ENCODE data around the gene LRIG1.

Gene LRIG1

GRCh38 chr3:66478960-66479359, 21.9 kb downstream of the LRIG1 start:
- ATAC-seq: no peak
- TF ChIP-seq BACH2 (CRISPR knock-in tag; IDR thresholded peaks at IDR 0.05; ENCODE audit: borderline replicate concordance) (no peak), ZNF565 (CRISPR knock-in tag; conservative IDR thresholded peaks at IDR 0.05; ENCODE audit: low read depth) (no peak), GLIS3 (CRISPR knock-in tag; IDR thresholded peaks at IDR 0.05) (no peak), OSR1 (CRISPR knock-in tag; IDR thresholded peaks at IDR 0.05) (no peak), TCF4 (CRISPR knock-in tag; IDR thresholded peaks at IDR 0.05; ENCODE audit: borderline replicate concordance) (no peak), PATZ1 (CRISPR knock-in tag; IDR thresholded peaks at IDR 0.05; ENCODE audit: borderline replicate concordance) (no peak)

DNA sequence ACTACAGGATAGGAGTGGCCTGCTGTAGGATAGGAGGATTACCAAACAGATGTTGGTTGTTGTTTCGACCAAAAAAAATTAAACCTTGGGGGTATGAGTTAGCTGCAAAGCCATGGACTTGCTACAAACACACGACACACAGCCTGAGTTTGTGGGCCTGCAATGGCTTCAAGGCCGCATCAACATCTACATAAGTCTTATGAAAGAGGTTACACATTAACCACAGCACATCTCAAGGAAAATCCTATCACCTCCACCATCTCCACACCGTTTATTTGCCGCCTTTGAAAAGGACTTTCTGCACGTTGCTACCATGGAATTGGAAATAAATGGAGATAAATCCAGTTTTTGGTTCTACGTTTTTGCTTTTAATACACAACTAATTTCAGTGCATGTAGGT, 23.0 kb downstream of the LRIG1 start:
- no peak for TF ChIP-seq ZFP30 (CRISPR knock-in tag; IDR thresholded peaks at IDR 0.05)
- no peak for TF ChIP-seq ZC3H10 (CRISPR knock-in tag; IDR thresholded peaks at IDR 0.05)
- no peak for TF ChIP-seq ZFP3 (CRISPR knock-in tag; IDR thresholded peaks at IDR 0.05)
- TF ChIP-seq SNAI2 (CRISPR knock-in tag; IDR thresholded peaks at IDR 0.05): no peak
- TF ChIP-seq ZNF70 (CRISPR knock-in tag; IDR thresholded peaks at IDR 0.05): no peak
- TF ChIP-seq, protein P1, sequence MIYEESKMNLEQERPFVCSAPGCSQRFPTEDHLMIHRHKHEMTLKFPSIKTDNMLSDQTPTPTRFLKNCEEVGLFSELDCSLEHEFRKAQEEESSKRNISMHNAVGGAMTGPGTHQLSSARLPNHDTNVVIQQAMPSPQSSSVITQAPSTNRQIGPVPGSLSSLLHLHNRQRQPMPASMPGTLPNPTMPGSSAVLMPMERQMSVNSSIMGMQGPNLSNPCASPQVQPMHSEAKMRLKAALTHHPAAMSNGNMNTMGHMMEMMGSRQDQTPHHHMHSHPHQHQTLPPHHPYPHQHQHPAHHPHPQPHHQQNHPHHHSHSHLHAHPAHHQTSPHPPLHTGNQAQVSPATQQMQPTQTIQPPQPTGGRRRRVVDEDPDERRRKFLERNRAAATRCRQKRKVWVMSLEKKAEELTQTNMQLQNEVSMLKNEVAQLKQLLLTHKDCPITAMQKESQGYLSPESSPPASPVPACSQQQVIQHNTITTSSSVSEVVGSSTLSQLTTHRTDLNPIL (CRISPR knock-in tag; IDR thresholded peaks at IDR 0.05; ENCODE audit: low read depth): no peak
- no peak for TF ChIP-seq ZNF8 (CRISPR knock-in tag; IDR thresholded peaks at IDR 0.05)
- TF ChIP-seq OSR1 (CRISPR knock-in tag; IDR thresholded peaks at IDR 0.05): no peak
- TF ChIP-seq PPARA (CRISPR knock-in tag; IDR thresholded peaks at IDR 0.05; ENCODE audit: borderline replicate concordance): no peak
- no peak for TF ChIP-seq ESRRG (CRISPR knock-in tag; IDR thresholded peaks at IDR 0.05)
- TF ChIP-seq, protein P2, sequence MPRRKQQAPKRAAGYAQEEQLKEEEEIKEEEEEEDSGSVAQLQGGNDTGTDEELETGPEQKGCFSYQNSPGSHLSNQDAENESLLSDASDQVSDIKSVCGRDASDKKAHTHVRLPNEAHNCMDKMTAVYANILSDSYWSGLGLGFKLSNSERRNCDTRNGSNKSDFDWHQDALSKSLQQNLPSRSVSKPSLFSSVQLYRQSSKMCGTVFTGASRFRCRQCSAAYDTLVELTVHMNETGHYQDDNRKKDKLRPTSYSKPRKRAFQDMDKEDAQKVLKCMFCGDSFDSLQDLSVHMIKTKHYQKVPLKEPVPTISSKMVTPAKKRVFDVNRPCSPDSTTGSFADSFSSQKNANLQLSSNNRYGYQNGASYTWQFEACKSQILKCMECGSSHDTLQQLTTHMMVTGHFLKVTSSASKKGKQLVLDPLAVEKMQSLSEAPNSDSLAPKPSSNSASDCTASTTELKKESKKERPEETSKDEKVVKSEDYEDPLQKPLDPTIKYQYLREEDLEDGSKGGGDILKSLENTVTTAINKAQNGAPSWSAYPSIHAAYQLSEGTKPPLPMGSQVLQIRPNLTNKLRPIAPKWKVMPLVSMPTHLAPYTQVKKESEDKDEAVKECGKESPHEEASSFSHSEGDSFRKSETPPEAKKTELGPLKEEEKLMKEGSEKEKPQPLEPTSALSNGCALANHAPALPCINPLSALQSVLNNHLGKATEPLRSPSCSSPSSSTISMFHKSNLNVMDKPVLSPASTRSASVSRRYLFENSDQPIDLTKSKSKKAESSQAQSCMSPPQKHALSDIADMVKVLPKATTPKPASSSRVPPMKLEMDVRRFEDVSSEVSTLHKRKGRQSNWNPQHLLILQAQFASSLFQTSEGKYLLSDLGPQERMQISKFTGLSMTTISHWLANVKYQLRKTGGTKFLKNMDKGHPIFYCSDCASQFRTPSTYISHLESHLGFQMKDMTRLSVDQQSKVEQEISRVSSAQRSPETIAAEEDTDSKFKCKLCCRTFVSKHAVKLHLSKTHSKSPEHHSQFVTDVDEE (CRISPR knock-in tag; IDR thresholded peaks at IDR 0.05): no peak
- no peak for TF ChIP-seq CSDC2 (CRISPR knock-in tag; IDR thresholded peaks at IDR 0.05)
- TF ChIP-seq RARB (CRISPR knock-in tag; IDR thresholded peaks at IDR 0.05): no peak
- TF ChIP-seq PATZ1 (CRISPR knock-in tag; IDR thresholded peaks at IDR 0.05; ENCODE audit: borderline replicate concordance): no peak
- TF ChIP-seq BACH2 (CRISPR knock-in tag; IDR thresholded peaks at IDR 0.05; ENCODE audit: borderline replicate concordance): no peak
- ATAC-seq: no peak

DNA sequence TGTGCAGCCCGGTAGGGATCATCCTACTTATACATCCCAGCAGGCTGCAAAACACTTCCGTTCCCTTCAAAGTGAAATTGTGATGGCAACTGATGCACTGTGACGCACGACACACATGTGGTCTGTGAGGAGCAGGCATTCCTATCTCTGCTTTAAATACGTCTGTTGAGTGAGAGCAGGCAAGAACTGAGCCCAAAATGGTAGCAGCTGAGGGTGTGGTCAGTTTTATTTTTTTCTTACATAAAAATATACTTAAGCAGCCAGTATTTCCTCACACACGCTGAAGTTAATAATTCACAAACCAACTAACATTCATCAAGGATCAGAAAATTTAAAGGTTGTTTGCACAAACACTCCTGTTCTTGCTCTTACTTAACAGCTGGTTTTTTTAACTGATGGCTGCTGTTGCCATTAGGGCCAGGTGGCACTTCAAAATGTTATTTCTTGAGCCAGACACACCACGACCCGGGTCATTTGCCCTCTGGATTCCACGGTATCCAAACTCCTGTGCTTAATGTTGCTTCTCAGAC, 23.9 kb downstream of the LRIG1 start:
- ATAC-seq: no peak
- TF ChIP-seq OSR1 (CRISPR knock-in tag; IDR thresholded peaks at IDR 0.05): no peak
- TF ChIP-seq PATZ1 (CRISPR knock-in tag; IDR thresholded peaks at IDR 0.05; ENCODE audit: borderline replicate concordance): no peak
- TF ChIP-seq ZNF8 (CRISPR knock-in tag; IDR thresholded peaks at IDR 0.05): no peak
- no peak for TF ChIP-seq BACH2 (CRISPR knock-in tag; IDR thresholded peaks at IDR 0.05; ENCODE audit: borderline replicate concordance)
- TF ChIP-seq ESRRG (CRISPR knock-in tag; IDR thresholded peaks at IDR 0.05): no peak
- no peak for TF ChIP-seq ISL1 (CRISPR knock-in tag; IDR thresholded peaks at IDR 0.05)
- no peak for TF ChIP-seq RARB (CRISPR knock-in tag; IDR thresholded peaks at IDR 0.05)
- TF ChIP-seq, protein P3, sequence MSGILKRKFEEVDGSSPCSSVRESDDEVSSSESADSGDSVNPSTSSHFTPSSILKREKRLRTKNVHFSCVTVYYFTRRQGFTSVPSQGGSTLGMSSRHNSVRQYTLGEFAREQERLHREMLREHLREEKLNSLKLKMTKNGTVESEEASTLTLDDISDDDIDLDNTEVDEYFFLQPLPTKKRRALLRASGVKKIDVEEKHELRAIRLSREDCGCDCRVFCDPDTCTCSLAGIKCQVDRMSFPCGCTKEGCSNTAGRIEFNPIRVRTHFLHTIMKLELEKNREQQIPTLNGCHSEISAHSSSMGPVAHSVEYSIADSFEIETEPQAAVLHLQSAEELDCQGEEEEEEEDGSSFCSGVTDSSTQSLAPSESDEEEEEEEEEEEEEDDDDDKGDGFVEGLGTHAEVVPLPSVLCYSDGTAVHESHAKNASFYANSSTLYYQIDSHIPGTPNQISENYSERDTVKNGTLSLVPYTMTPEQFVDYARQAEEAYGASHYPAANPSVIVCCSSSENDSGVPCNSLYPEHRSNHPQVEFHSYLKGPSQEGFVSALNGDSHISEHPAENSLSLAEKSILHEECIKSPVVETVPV (CRISPR knock-in tag; IDR thresholded peaks at IDR 0.05): no peak
- TF ChIP-seq, protein P1 (CRISPR knock-in tag; IDR thresholded peaks at IDR 0.05; ENCODE audit: low read depth): no peak
- TF ChIP-seq ZC3H10 (CRISPR knock-in tag; IDR thresholded peaks at IDR 0.05): no peak
- no peak for TF ChIP-seq TOX (CRISPR knock-in tag; IDR thresholded peaks at IDR 0.05; ENCODE audit: borderline replicate concordance)
- no peak for TF ChIP-seq PPARA (CRISPR knock-in tag; IDR thresholded peaks at IDR 0.05; ENCODE audit: borderline replicate concordance)
- no peak for TF ChIP-seq POU6F1 (CRISPR knock-in tag; IDR thresholded peaks at IDR 0.05; ENCODE audit: borderline replicate concordance, low read depth)
